GM11168 (cell line): ENCODE data around the gene OLIG3.

Experiments used
- in situ Hi-C: fragments of 300-500 bp; cut with MboI; formaldehyde crosslinking; loops from one replicate; pipeline ENCODE4 v1.12.0; 2022; ENCODE audit warnings: low sequenced_read_pairs; ENCODE audit not compliant: unreplicated experiment

Gene OLIG3

DNA sequence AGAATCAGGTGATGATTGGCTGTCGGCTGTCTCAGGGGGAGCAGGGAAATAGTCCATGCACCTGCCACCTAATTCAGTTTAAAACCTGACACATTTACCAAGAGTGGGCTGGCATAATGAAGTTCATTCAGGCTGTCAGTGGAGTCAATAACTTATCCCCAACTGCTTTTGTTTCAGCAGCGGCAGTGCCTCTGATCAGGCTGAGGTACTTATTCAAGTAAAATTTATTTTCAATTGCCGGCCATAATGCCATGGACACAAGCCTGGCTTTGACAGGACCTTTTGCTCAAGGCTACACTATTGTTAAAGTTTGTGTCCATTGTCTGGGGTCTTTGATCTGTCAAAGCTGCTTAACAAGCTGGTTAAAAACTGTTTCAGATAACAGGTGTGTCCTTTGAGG lies 20.6 kb downstream of the OLIG3 start:
- in situ Hi-C loops = no loop called here

DNA sequence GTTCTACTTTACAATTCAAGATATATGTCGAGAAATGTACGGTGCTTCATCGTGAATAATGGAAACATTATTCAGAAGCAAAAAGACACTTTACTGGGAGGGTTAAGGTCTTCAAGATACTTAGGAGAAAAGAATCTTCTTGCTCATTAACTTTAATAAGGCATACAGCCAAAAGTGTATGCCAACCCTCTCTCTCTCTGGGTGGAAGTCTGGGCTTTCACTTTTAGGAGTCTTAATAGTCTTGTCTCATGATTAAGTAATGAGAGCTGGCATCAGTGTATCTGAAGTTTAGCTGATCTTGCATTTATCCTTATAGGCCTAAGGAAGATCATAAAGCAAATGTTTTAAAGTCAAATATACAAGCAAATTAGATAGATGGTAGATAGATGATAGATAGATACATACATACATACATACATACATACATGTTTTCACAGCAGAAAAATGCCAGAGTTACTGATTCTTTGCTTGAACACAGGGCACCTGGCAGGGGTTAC lies 21.5 kb downstream of the OLIG3 start:
- in situ Hi-C loops = no loop called here

DNA sequence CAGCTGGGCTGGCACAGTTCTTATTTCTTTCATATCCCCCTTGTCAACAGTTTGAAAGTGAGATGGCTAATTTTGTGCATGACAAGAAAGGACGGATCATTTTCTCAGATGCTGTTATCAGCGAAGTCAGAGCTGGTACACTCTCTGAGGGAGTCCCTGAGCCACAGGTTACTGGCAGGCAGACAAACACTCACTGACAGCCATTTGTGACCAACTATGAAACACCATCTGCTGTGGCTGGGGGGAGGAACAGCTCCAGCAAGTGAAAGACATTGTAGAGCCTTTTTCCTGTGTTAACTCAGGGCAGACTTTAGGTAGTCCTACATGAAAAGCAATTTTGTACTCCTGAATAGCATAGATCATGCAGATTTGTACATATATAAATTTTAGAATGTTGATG lies 22.2 kb downstream of the OLIG3 start:
- in situ Hi-C loops = no loop called here

- in situ Hi-C loops = no loop called here
Measured at GRCh38 chr6:137471497-137471896, 22.7 kb downstream of the OLIG3 start.

GRCh38 chr6:137467211-137467610 lies 27.0 kb downstream of the OLIG3 start:
- in situ Hi-C loops = no loop called here

DNA sequence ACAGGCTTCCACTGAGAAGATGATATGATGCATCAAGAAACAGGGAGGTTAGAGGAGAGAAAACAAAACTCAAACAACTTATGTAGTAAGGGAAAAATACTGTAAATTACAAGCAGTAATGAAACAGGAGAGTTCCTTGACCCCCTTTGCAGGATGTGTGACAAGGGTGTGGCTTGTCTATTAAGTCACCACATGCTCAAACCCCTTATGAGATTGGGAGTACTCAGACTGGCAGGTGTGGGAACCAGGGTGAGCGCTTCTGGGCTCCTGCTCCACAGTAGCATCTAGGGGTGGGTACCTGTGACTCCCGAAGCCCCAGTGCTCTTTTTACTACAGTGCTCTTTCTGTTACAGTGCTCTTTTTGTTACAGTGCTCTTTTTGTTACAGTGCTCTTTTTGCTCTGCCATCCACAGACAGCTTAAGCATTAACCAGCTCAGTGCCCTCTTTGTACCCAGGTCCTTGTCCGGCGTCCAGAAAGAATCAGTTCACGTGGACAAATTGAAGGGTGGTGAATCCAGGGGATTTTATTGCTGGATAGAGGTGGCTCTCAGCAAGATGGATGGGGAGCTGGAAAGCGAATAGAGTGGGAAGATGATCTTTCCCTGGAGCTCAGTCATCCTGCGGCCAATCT lies 28.7 kb downstream of the OLIG3 start:
- in situ Hi-C loops = no loop called here

DNA sequence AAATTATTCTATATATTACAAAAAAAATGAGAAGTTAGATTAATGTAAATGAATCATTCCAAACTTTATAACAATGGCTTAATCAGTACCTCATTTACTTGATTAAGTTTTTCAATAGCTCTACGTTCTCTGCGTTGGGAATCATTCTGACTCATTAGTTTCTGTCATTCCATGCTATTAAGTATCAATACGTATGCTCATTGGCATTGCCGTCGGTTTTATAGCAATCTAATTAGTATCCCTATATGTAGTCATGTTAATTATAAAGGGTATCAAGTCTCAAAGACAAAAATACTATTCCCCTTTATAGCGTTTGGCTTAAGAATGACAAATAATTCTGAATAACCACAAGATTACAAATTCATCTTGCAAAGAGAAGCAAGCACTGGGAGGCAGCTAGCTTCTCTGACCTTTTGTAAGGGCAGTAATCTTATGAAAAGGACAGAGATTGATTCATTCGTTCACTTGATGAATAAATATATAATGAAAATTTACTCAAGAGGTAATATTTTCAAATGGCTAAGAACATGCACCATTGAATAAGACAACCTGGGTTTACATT lies 41.8 kb downstream of the OLIG3 start:
- in situ Hi-C loops = no loop called here

GRCh38 chr6:137443901-137444300 lies 50.3 kb downstream of the OLIG3 start:
- in situ Hi-C loops = no loop called here
